Glutamatergic neuron (in vitro differentiated cells): ENCODE data around the gene LEF1. TPM values are rescaled to one million over a fixed set of nuclear protein-coding genes. Genes with fewer than 3 reads are reported as not detected.
A peak's percentile ranks its signal among the peaks of the same experiment; 100 is the strongest.

Experiments used
- DNase-seq: peaks from one replicate; pipeline ENCODE4 v3.0.0; 2022
- H3K27ac Mint-ChIP-seq: one replicate; pipeline ENCODE4 v1.8.0; 2020; ENCODE audit warnings: mild to moderate bottlenecking, mixed read lengths, inconsistent platforms; ENCODE audit not compliant: unreplicated experiment
- H3K27me3 Mint-ChIP-seq: one replicate; pipeline ENCODE4 v1.8.0; 2020; ENCODE audit warnings: mild to moderate bottlenecking, moderate library complexity, mixed read lengths, inconsistent platforms; ENCODE audit not compliant: unreplicated experiment
- H3K36me3 Mint-ChIP-seq: one replicate; pipeline ENCODE4 v1.8.0; 2020; ENCODE audit warnings: mild to moderate bottlenecking, mixed read lengths, inconsistent platforms; ENCODE audit not compliant: unreplicated experiment
- H3K4me1 Mint-ChIP-seq: one replicate; pipeline ENCODE4 v1.8.0; 2020; ENCODE audit warnings: mild to moderate bottlenecking, low read depth, mixed read lengths, inconsistent platforms; ENCODE audit not compliant: unreplicated experiment
- H3K4me3 Mint-ChIP-seq: one replicate; pipeline ENCODE4 v1.8.0; 2020; ENCODE audit warnings: mild to moderate bottlenecking, mixed read lengths, inconsistent platforms; ENCODE audit not compliant: unreplicated experiment
- H3K9me3 Mint-ChIP-seq: one replicate; pipeline ENCODE4 v1.8.0; 2020; ENCODE audit warnings: mild to moderate bottlenecking, moderate library complexity, mixed read lengths, inconsistent platforms; ENCODE audit not compliant: unreplicated experiment
- total RNA-seq: library from RNA; stranded (reverse); fragmentation: NEBNext Ultra II Directional; extraction: Animal tissue kit (Norgen Biotek cat#: 25700); gene quantifications from one replicate; pipeline ENCODE4 v1.2.1, GENCODE V29; 2021; ENCODE audit not compliant: unreplicated experiment
- TF ChIP-seq, protein P1 (sequence below): fragments of 200-600 bp; sonication (generic); IDR thresholded peaks from one replicate; pipeline ENCODE4 v1.5.0; 2021; ENCODE audit not compliant: partially characterized antibody, unreplicated experiment

Gene LEF1
- total RNA-seq, 1 donor from 2014 or later: 0.98 TPM

DNA sequence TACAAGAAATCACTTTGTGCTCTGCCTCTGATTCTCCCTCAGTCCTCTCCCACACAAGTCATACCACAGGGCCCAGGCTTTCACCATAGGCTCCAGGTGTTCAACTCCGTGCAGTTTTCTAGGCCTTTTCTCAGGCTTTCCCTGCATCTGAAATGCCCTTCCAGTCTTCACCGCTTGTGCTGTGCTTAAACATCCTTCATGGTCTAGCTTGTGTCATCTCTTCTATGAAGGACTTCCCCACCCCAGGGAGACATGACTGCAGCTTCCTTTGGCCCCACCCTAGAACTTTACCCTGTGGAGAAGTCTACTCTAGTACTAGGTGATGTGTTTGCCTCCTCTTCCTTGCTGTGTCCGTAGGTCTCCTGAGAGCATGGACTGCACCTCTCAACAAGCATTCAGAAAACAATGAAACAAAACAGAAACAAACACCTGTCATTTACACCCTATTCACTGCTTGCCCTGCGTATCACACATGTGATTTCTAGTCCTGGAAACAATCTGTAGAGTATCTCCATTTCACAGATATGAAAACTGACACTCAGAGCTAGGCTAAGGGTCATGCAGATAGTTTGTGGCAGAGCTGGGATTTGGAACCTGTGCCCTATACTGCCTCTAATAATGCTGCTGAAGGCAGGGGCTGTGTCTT, 22.7 kb upstream of the LEF1 start:
- Mint-ChIP-seq H3K4me1 (peaks cover 11% of the 10 kb centered on the region), H3K4me3 (no peak overlapping the region), H3K27ac (no peak overlapping the region), H3K36me3 (peaks cover 3% of the 10 kb centered on the region), H3K27me3 (no peaks in the 10 kb centered on the region), H3K9me3 (no peaks in the 10 kb centered on the region)
- TF ChIP-seq, protein P1, sequence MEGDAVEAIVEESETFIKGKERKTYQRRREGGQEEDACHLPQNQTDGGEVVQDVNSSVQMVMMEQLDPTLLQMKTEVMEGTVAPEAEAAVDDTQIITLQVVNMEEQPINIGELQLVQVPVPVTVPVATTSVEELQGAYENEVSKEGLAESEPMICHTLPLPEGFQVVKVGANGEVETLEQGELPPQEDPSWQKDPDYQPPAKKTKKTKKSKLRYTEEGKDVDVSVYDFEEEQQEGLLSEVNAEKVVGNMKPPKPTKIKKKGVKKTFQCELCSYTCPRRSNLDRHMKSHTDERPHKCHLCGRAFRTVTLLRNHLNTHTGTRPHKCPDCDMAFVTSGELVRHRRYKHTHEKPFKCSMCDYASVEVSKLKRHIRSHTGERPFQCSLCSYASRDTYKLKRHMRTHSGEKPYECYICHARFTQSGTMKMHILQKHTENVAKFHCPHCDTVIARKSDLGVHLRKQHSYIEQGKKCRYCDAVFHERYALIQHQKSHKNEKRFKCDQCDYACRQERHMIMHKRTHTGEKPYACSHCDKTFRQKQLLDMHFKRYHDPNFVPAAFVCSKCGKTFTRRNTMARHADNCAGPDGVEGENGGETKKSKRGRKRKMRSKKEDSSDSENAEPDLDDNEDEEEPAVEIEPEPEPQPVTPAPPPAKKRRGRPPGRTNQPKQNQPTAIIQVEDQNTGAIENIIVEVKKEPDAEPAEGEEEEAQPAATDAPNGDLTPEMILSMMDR: no peak
- no peak for DNase-seq

DNA sequence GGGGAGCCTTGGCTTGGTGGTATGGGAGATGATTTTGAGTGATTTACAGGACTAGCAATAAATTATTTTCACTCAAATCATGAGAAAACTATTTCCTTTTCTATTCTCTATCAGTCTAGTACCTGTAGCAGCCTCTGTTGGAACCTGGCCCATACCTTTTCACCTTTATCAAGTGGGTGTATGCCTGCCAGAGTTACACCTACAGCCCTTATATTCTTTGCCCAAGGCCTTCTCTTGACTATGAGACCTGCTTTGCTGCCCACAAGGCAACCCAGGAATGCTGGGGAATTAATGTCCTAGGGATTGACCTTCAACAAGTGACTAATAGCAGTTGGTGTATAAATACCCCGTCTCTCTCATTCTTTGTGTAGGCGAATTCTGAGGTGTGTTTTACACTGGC, 20.0 kb upstream of the LEF1 start:
- TF ChIP-seq, protein P1: no peak
- Mint-ChIP-seq H3K27me3 (no peaks in the 10 kb centered on the region), H3K4me3 (no peak overlapping the region), H3K36me3 (peaks cover 3% of the 10 kb centered on the region), H3K4me1 (peaks cover 11% of the 10 kb centered on the region), H3K27ac (no peak overlapping the region), H3K9me3 (no peaks in the 10 kb centered on the region)
- DNase-seq: no peak

DNA sequence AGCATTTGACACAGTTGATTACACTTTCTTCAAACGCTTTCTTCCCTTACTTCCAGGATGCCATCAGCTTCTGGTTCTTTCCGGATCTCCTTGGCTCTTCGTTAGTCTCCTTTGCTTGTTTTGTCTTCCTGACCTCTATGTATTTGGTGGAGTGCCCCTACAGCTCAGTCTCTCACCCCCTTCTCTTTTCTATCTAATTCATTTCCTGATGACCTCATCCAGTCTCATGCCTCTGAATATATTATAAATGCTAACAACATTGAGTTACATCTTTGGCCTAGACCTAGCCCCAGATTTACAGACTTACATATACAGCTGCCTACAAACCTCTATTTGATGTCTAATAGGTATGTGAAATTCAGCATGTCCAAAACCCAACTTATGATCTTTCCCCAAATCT, 16.5 kb upstream of the LEF1 start:
- TF ChIP-seq, protein P1: no peak
- H3K4me1 Mint-ChIP-seq: no peaks in the 10 kb centered on the region
- peaks cover 3% of the 10 kb centered on the region for H3K36me3 Mint-ChIP-seq
- H3K27me3 Mint-ChIP-seq: peaks cover 2% of the 10 kb centered on the region
- no peak overlapping the region for H3K4me3 Mint-ChIP-seq
- DNase-seq: no peak
- H3K27ac Mint-ChIP-seq: no peak overlapping the region
- H3K9me3 Mint-ChIP-seq: no peaks in the 10 kb centered on the region

DNA sequence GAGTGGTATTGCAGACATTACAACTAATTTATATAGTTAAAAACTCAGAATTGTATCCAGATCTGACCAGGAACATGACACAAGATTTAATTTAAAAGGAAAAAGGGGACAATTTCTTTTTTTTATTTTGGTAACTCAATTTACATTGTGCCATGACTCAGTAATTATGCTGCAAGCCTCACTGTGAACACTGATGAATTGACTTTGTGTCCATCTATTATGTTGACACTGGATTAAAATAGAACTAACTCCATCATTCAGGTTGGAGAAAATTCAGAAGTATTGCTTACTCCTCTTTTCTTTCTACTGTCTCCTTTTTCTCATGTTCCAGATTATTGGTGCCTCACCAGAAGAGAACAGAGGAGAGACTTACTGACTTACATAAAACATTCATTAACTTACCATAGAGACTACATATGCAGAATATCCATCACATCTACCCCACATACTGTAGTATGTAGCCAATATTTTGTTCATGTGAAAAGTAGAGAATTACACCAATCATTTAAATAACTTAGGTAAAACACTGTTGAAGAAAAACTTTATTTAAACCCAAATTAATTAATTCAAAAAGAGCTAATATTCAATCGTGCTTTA, 15.8 kb upstream of the LEF1 start:
- H3K27me3 Mint-ChIP-seq: peaks cover 2% of the 10 kb centered on the region
- H3K27ac Mint-ChIP-seq: no peak overlapping the region
- TF ChIP-seq, protein P1: no peak
- H3K9me3 Mint-ChIP-seq: no peaks in the 10 kb centered on the region
- H3K4me3 Mint-ChIP-seq: no peak overlapping the region
- no peak for DNase-seq
- peaks cover 3% of the 10 kb centered on the region for H3K36me3 Mint-ChIP-seq
- H3K4me1 Mint-ChIP-seq: no peaks in the 10 kb centered on the region

DNA sequence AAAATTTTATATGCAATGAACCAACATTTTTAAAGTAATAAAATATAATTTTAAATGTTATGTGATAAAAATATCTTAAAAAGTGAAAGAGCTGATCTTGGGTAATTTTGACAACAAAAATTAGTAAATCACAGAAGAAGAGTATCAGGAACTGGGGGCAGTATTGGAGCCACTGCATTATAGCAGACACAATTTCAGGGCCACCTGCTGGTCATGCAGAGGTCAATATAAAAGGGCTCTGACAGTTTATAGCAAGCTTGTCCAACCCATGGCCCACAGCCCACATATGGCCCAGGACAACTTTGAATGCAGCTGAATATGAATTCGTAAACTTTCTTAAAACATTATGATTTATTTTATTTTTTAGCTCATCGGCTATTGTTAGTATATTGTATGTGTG, 13.0 kb upstream of the LEF1 start:
- Mint-ChIP-seq H3K36me3 (no peaks in the 10 kb centered on the region), H3K4me3 (no peak overlapping the region), H3K27ac (no peak overlapping the region), H3K27me3 (peaks cover 8% of the 10 kb centered on the region), H3K4me1 (no peaks in the 10 kb centered on the region), H3K9me3 (peaks cover 1% of the 10 kb centered on the region)
- no peak for DNase-seq
- TF ChIP-seq, protein P1: peak; percentile 12
